Neural progenitor cell (in vitro differentiated cells): ENCODE measurements around the gene COL4A2.

Source experiments
- EZH2 ChIP-seq: fragments of 200-600 bp; sonication (generic); IDR thresholded peaks from 2 replicates; pipeline ENCODE4 v1.6.1; 2017; ENCODE audit warnings: antibody characterized with exemption, mild to moderate bottlenecking, moderate library complexity
- EZH2phosphoT487 ChIP-seq: fragments of 200-600 bp; sonication (generic); IDR thresholded peaks from 2 replicates; pipeline ENCODE4 v1.6.1; 2017; ENCODE audit warnings: antibody characterized with exemption
- TF ChIP-seq, protein P1 (sequence below): fragments of 200-600 bp; sonication (generic); IDR thresholded peaks from 2 replicates; pipeline ENCODE4 v1.5.1; 2017; ENCODE audit warnings: antibody characterized with exemption, mild to moderate bottlenecking

DNA sequence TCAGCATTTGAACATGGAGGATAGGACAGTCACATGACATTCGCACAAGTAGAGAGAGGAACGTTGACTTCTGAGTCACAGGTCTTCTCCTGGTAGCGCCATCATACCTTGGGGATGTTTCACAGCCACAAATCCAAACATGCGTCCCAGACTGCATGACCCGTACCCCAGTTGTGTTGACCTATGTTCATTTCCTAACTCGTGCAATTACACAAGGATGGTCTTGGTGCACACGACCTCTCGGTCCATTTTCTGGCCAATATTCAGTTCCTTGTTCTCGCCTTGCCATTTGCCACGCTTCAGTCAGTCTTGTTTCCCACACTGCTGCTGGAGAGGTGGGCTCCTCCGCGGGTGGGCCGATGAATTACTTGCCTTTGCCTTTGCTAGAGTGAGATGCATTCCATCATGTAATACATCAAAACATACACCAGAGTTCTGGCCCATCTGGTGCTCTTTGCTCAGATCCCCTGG lies 87.3 kb downstream of the COL4A2 start:
- TF ChIP-seq, protein P1, sequence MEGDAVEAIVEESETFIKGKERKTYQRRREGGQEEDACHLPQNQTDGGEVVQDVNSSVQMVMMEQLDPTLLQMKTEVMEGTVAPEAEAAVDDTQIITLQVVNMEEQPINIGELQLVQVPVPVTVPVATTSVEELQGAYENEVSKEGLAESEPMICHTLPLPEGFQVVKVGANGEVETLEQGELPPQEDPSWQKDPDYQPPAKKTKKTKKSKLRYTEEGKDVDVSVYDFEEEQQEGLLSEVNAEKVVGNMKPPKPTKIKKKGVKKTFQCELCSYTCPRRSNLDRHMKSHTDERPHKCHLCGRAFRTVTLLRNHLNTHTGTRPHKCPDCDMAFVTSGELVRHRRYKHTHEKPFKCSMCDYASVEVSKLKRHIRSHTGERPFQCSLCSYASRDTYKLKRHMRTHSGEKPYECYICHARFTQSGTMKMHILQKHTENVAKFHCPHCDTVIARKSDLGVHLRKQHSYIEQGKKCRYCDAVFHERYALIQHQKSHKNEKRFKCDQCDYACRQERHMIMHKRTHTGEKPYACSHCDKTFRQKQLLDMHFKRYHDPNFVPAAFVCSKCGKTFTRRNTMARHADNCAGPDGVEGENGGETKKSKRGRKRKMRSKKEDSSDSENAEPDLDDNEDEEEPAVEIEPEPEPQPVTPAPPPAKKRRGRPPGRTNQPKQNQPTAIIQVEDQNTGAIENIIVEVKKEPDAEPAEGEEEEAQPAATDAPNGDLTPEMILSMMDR, result no peak
- TF ChIP-seq EZH2 (no peak), EZH2phosphoT487 (no peak)
